NCI-H774 (cell line): ENCODE data around the gene HMGB1.

Experiments used
- DNase-seq: peaks from one replicate; lab custom pipeline; 2025; lab: John Stamatoyannopoulos, UW

HMGB1 gene

GRCh38 chr13:30465593-30466357 lies at the start of gene HMGB1:
Gene HMGB1 (minus strand): TSS chr13:30465936. CDS start chr13:30463680, 2,256 bp downstream.
- DNase-seq = peak; percentile 88

- no peak for DNase-seq
Measured at GRCh38 chr13:30510811-30511371, 45.2 kb upstream of the HMGB1 start.

GRCh38 chr13:30510091-30510490 lies 44.4 kb upstream of the HMGB1 start:
- DNase-seq = no peak

GRCh38 chr13:30509254-30510050 lies 43.7 kb upstream of the HMGB1 start:
- no peak for DNase-seq

GRCh38 chr13:30504081-30504480 lies 38.3 kb upstream of the HMGB1 start:
- no peak for DNase-seq

- DNase-seq = no peak
Measured at GRCh38 chr13:30502237-30502636, 36.5 kb upstream of the HMGB1 start.

GRCh38 chr13:30499338-30499737 lies 33.6 kb upstream of the HMGB1 start:
- DNase-seq = no peak

GRCh38 chr13:30496147-30496546 lies 30.4 kb upstream of the HMGB1 start:
- no peak for DNase-seq

- DNase-seq = no peak
Measured at GRCh38 chr13:30495746-30496145, 30.0 kb upstream of the HMGB1 start.

- no peak for DNase-seq
Measured at GRCh38 chr13:30493658-30494381, 28.1 kb upstream of the HMGB1 start.

GRCh38 chr13:30487075-30487470 lies 21.3 kb upstream of the HMGB1 start:
- DNase-seq = no peak

- DNase-seq = no peak
Measured at GRCh38 chr13:30486230-30487074, 20.7 kb upstream of the HMGB1 start.

- DNase-seq = no peak
Measured at GRCh38 chr13:30481241-30481760, 15.6 kb upstream of the HMGB1 start.

GRCh38 chr13:30480292-30480950 lies 14.7 kb upstream of the HMGB1 start:
- DNase-seq = no peak

GRCh38 chr13:30479883-30480219 lies 14.1 kb upstream of the HMGB1 start:
- DNase-seq = no peak

GRCh38 chr13:30479154-30479882 lies 13.6 kb upstream of the HMGB1 start:
- no peak for DNase-seq

GRCh38 chr13:30477346-30478195 lies 11.8 kb upstream of the HMGB1 start:
- DNase-seq = no peak

GRCh38 chr13:30473675-30474074 lies 7.9 kb upstream of the HMGB1 start:
- no peak for DNase-seq

- no peak for DNase-seq
Measured at GRCh38 chr13:30466841-30467252, 1.1 kb upstream of the HMGB1 start.
